AG04450 (cell line): ENCODE measurements around the gene ZBTB1. TPM values are rescaled to one million over a fixed set of nuclear protein-coding genes. Genes with fewer than 3 reads are reported as not detected.

ENCODE experiments used
- CTCF ChIA-PET: fragments of 300-600, 350-600 bp; formaldehyde crosslinking; extraction: SDS; loops from one replicate; lab custom pipeline; 2022; ENCODE audit warnings: antibody characterized with exemption, inconsistent platforms; lab: Charles Lee
- POLR2A ChIA-PET: fragments of 350-600 bp; formaldehyde crosslinking; extraction: SDS; loops from one replicate; lab custom pipeline; 2021; ENCODE audit warnings: antibody characterized with exemption, inconsistent platforms; lab: Yijun Ruan, JAX
- DNase-seq: peaks from one replicate; pipeline ENCODE4 v3.0.0-alpha.2; 2011; ENCODE audit warnings: low read depth, low spot score
- H3K27ac ChIP-seq: one replicate; pipeline ENCODE4 v1.5.1; 2012; ENCODE audit warnings: low read depth, low read length, control low read depth
- H3K27me3 ChIP-seq: one replicate; pipeline ENCODE4 v1.6.0; 2012; ENCODE audit warnings: low read length; ENCODE audit not compliant: control insufficient read depth, insufficient read depth
- H3K4me3 ChIP-seq: 2 replicates; pipeline ENCODE4 v1.5.1; 2011; ENCODE audit warnings: mild to moderate bottlenecking, low read depth, low read length, control low read depth
- H3K9me3 ChIP-seq: 2 replicates; pipeline ENCODE4 v1.5.1; 2012; ENCODE audit warnings: low read length; ENCODE audit not compliant: control insufficient read depth, insufficient read depth
- CTCF ChIP-seq: IDR thresholded peaks from 2 replicates; pipeline ENCODE4 v1.5.1; 2011; ENCODE audit warnings: low read depth, low read length, control low read depth, inconsistent platforms
- polyA plus RNA-seq: library from polyadenylated mRNA; depleted of rRNA; stranded (reverse); fragments of >200 nt; gene quantifications from 2 replicates; pipeline ENCODE4 v1.2.3, GENCODE V29; 2011

The ZBTB1 gene
- polyA plus RNA-seq, 1 experiment: 42.1 TPM

- H3K27me3 ChIP-seq: no peaks in the 10 kb centered on the region
- no peak for DNase-seq
- H3K27ac ChIP-seq: no peak overlapping the region
- H3K9me3 ChIP-seq: no peaks in the 10 kb centered on the region
- no peak overlapping the region for H3K4me3 ChIP-seq
- no peak for TF ChIP-seq CTCF
- CTCF ChIA-PET: interaction anchor here (0.7 to 2.3 kb wide), 6 partner anchors 12 to 148 kb away, joined by 4 to 9 read pairs (median 4); no protein-coding TSS in a partner anchor
- POLR2A ChIA-PET: interaction anchor here (0.6 kb wide), 1 partner anchor 107 kb away, joined by 4 read pairs; the partner anchor contains the start of gene MTHFD1
Measured at GRCh38 chr14:64495252-64495651, 9.3 kb upstream of the ZBTB1 start.

- no peaks in the 10 kb centered on the region for H3K27me3 ChIP-seq
- no peak for TF ChIP-seq CTCF
- H3K27ac ChIP-seq: no peak overlapping the region
- POLR2A ChIA-PET: no interaction called here
- CTCF ChIA-PET: interaction anchor here (1.5 to 2.3 kb wide), 4 partner anchors 14 to 146 kb away, joined by 4 to 9 read pairs (median 6); no protein-coding TSS in a partner anchor
- no peak for DNase-seq
- no peaks in the 10 kb centered on the region for H3K9me3 ChIP-seq
- no peak overlapping the region for H3K4me3 ChIP-seq
Measured at GRCh38 chr14:64496764-64497163, 7.8 kb upstream of the ZBTB1 start.

GRCh38 chr14:64500088-64500487 is 4.5 kb upstream of the ZBTB1 start:
- no peak for TF ChIP-seq CTCF
- ChIA-PET CTCF (no interaction called here), POLR2A (no interaction called here)
- no peak for DNase-seq
- Histone ChIP-seq H3K27ac (no peak overlapping the region), H3K9me3 (peaks cover 3% of the 10 kb centered on the region; the same call in 1 of the 2 replicates), H3K4me3 (no peak overlapping the region), H3K27me3 (no peaks in the 10 kb centered on the region)

GRCh38 chr14:64501411-64502171 is 3.0 kb upstream of the ZBTB1 start:
- POLR2A ChIA-PET: interaction anchor here (0.5 to 0.6 kb wide), 2 partner anchors 146 to 184 kb away, joined by 3 to 7 read pairs; no protein-coding TSS in a partner anchor
- Histone ChIP-seq H3K27me3 (no peaks in the 10 kb centered on the region), H3K4me3 (peak overlapping the region; percentile 25), H3K9me3 (peaks cover 3% of the 10 kb centered on the region; the same call in 1 of the 2 replicates), H3K27ac (no peak overlapping the region)
- TF ChIP-seq CTCF: no peak
- DNase-seq: no peak
- CTCF ChIA-PET: interaction anchor here (0.7 to 1.3 kb wide), 4 partner anchors 11 to 158 kb away, joined by 3 to 4 read pairs (median 3); no protein-coding TSS in a partner anchor

- no peak for TF ChIP-seq CTCF
- ChIA-PET CTCF (interaction anchor here (0.6 to 1.0 kb wide), 2 partner anchors 135 to 366 kb away, joined by 3 read pairs; no protein-coding TSS in a partner anchor), POLR2A (interaction anchor here (1.1 kb wide), 1 partner anchor 127 kb away, joined by 3 read pairs; no protein-coding TSS in a partner anchor)
- peaks cover 3% of the 10 kb centered on the region; the same call in 1 of the 2 replicates for H3K9me3 ChIP-seq
- H3K27me3 ChIP-seq: no peaks in the 10 kb centered on the region
- peak overlapping the region; percentile 82 for H3K4me3 ChIP-seq
- no peak for DNase-seq
- H3K27ac ChIP-seq: peak overlapping the region; percentile 93
Measured at GRCh38 chr14:64502456-64502855, 2.1 kb upstream of the ZBTB1 start.
